ENCODE results near the gene IGFBP5. TPM values are rescaled to one million over a fixed set of nuclear protein-coding genes. Genes with fewer than 3 reads are reported as not detected.

Gene IGFBP5
- total and polyA plus RNA-seq, 2 of the 8 experiments (the other 6 are each of a cell fraction or from before 2014, with no cell fraction given), result 2.2 to 2.5 TPM

DNA sequence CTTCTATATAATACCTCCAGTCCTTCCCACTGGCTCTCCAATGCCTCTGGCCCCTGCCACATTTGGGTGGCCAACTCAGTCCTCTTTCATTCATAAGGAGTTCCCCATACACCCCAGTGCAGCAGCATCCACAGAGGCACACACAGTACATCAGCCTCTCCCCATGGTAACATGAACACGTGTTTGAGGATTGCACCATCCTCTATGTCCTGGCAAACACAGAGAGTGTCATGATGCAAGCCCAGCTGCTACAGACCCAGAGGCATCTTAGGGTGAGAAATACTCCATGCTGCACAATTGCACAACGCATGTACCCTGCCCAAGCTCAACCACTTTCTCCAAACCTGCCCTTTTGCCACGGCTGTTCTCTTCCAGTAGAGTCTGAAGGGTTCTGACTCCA is 11.5 kb downstream of the IGFBP5 start:
- Histone ChIP-seq H4K5ac (ENCODE audit: insufficient read length, low read depth, low read length) (no peak overlapping the region), H3K36me3 (ENCODE audit: control insufficient read depth in 2 of 4, insufficient read depth in 4 of 4, low read length in 3 of 4) (no peaks in the 10 kb centered on the region), H3K14ac (ENCODE audit: insufficient read length) (no peak overlapping the region), H3K23me2 (ENCODE audit: low read depth, low read length) (no peaks in the 10 kb centered on the region), H3K4me1 (replicated peaks in 1 of 4; ENCODE audit: control insufficient read depth in 3 of 4, insufficient read depth in 4 of 4, low read length in 3 of 4) (peaks cover under 1 to 5% (median 4%) of the 10 kb centered on the region in 4 experiments), H3K18ac (ENCODE audit: extremely low read depth, low read length) (no peak overlapping the region), H4K20me1 (replicated peaks in 1 of 2; ENCODE audit: control insufficient read depth in 1 of 2, insufficient read depth in 2 of 2, low read length in 2 of 2) (no peaks in the 10 kb centered on the region), H3K4ac (replicated peaks; ENCODE audit: insufficient read length, low read depth, low read length) (no peak overlapping the region), H3K56ac (replicated peaks; ENCODE audit: insufficient read length, low read depth, low read length) (no peak overlapping the region), H3K23ac (ENCODE audit: insufficient read length) (no peak overlapping the region), H2BK5ac (ENCODE audit: low read depth, low read length) (no peak overlapping the region), H3K4me3 (ENCODE audit: extremely low read depth in 1 of 4, insufficient read depth in 2 of 4, low read depth in 3 of 4, low read length in 4 of 4) (no peak overlapping the region), H4K8ac (ENCODE audit: extremely low read depth, insufficient read depth, low read length) (no peak overlapping the region), H3K79me1 (ENCODE audit: low read depth, low read length) (no peaks in the 10 kb centered on the region), H3K4me2 (ENCODE audit: insufficient read depth in 1 of 2, low read depth in 2 of 2, low read length in 2 of 2) (no peak overlapping the region), H2BK20ac (ENCODE audit: low read length) (no peak overlapping the region), H2BK15ac (ENCODE audit: low read length) (0 out of 2 replicates have a peak overlapping the region, but pooled peaks have one; percentile 40), H2BK12ac (ENCODE audit: low read depth, low read length) (no peak overlapping the region), H3K9me3 (ENCODE audit: insufficient read depth in 2 of 2, low read depth in 1 of 2, low read length in 1 of 2) (no peaks in the 10 kb centered on the region), H4K91ac (replicated peaks; ENCODE audit: insufficient read length, low read length) (no peak overlapping the region), H3K27me3 (replicated peaks in 1 of 4; ENCODE audit: control insufficient read depth in 3 of 4, extremely low read depth in 1 of 4, insufficient read depth in 3 of 4, low read length in 3 of 4) (peaks cover 0 to under 1% (median 0%) of the 10 kb centered on the region in 4 experiments; a peak in 1 of 7 replicates), H2AK5ac (ENCODE audit: low read depth, low read length) (no peak overlapping the region), H2BK120ac (replicated peaks; ENCODE audit: low read depth, low read length) (no peak overlapping the region), H3K9ac (replicated peaks in 1 of 4; ENCODE audit: extremely low read depth in 1 of 4, low read depth in 3 of 4, low read length in 3 of 4) (no peak overlapping the region), H2AFZ (ENCODE audit: low read length) (no peak overlapping the region), H3K27ac (ENCODE audit: low read depth, low read length) (no peak overlapping the region), H3K79me2 (ENCODE audit: control insufficient read depth in 1 of 2, insufficient read depth in 2 of 2, low read length in 2 of 2) (no peaks in the 10 kb centered on the region)
- POLR2A ChIA-PET (ENCODE audit: partially characterized antibody), result interaction anchor here (1.1 kb wide), 1 partner anchor 10 kb away, joined by 3 read pairs; no protein-coding TSS in a partner anchor
- DNase-seq (ENCODE audit: low read depth in 1 of 2, low spot score in 2 of 2) (no peak), FAIRE-seq (no peak)
- WGBS, 2 experiments (ENCODE audit: extremely low coverage in 1 of 2, insufficient coverage in 1 of 2, insufficient read length in 1 of 2, insufficient replicate concordance in 2 of 2, low coverage in 1 of 2, low lambda C conversion rate in 2 of 2, missing lambda C conversion rate in 1 of 2), result 83% methylated on average over 3 of the region's 3 CpGs; no CpG with 5 or more reads in 1 of the 2 experiments
- CTCF ChIA-PET (ENCODE audit: partially characterized antibody), result interaction anchor here (0.9 to 4.8 kb wide), 7 partner anchors 12 to 1031 kb away, joined by 3 to 41 read pairs (median 3); partner anchors contain the start of gene IGFBP5
- TF ChIP-seq BRCA1 (IDR thresholded peaks at IDR 0.05; ENCODE audit: low read depth, low read length), result no peak

Measured in H1 (cell line).